ENCODE results near the gene TRAPPC5.

Gene TRAPPC5

DNA sequence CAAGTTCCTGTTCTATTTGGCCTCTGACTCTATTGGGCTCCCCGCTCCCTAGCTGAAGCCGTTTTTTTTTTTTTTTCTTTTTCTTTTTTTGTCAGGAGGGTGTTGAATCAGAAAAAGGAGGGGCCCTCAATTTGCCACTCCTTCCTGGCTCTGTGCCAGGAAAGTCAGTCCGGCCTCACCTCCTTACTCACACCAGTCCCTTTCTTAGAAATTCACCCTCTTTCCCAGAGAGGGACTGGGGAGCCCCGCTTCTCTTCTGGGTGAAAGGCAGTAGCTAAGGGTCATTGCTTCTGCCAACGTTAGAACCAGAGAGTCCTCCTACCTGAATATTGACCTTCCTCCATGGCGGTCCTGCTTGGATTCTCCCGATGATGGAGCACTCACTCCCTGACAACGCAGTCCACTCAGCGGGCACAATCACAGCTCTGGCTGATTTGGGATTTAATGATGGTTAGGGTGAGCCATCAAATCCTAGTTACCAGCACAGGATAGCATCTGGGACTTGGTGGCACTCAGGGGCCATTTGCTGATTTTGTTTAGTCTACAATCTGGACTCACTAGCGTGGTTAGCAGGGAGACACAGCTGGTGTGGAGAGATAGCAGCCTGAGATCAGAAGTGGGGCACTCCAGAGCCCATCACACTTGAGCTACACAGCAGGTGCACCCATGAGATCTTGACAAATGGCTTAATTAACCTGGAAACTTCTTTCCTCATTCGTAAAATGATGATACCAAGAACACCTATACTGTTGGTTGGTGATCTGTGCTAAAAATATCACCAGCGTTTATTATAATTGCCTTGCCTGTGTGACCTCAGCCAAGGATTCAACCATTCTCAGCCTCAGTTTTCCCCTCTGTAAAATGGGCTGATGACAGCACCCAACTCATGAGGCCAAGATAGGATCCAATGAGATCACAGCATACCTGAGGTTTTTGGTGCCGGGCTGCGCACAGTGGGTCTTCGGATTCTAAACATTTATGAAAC, 19.1 kb downstream of the TRAPPC5 start:
- Histone ChIP-seq H3K9ac (ENCODE audit: low read depth in 1 of 2, low read length in 2 of 2) (no peak overlapping the region), H3K36me3 (ENCODE audit: control insufficient read depth in 1 of 2, insufficient read depth in 2 of 2, low read length in 2 of 2) (no peaks in the 10 kb centered on the region), H3K27me3 (ENCODE audit: control insufficient read depth in 1 of 2, insufficient read depth in 2 of 2, low read length in 2 of 2) (peaks cover 4 to 7% of the 10 kb centered on the region in 2 donors), H3K27ac (ENCODE audit: low read depth, low read length) (no peak overlapping the region), H3K4me3 (ENCODE audit: low read depth in 1 of 2, low read length in 2 of 2) (no peak overlapping the region), H3K4me1 (ENCODE audit: control insufficient read depth in 1 of 2, insufficient read depth in 2 of 2, low read length in 2 of 2) (no peaks in the 10 kb centered on the region), H3K9me3 (ENCODE audit: control insufficient read depth in 1 of 2, low read length in 2 of 2) (no peaks in the 10 kb centered on the region)

DNA sequence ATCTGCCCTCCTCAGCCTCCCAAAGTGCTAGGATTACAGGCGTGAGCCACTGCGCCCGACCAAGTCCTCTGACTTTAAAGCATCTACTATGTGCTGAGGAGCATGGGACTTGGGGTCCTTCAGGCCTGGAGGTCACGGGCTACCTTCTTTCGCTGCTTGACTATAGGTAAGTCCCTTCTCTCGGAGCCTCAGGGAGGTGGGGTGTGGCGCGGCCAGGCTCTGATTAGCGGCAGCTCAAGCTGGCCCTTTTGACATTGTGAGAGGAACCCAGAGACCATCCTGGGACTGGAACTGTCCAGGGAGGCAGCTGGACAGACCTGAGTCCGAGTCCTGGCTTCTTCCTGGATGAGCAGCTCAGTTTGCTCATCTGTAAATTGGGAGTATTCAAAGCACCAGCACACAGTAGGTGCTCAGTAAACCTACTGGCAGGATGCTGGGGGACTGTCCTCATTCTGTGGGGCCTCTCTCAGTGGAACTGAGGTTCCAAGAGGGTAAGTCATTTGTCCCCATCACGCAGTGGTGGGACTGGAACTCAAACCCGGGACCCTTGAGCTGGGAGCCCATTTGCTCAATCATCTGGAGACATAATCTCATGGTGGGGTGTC, 20.5 kb downstream of the TRAPPC5 start:
- Histone ChIP-seq H3K4me3 (ENCODE audit: low read depth in 1 of 2, low read length in 2 of 2) (no peak overlapping the region), H3K36me3 (ENCODE audit: control insufficient read depth in 1 of 2, insufficient read depth in 2 of 2, low read length in 2 of 2) (no peaks in the 10 kb centered on the region), H3K9me3 (ENCODE audit: control insufficient read depth in 1 of 2, low read length in 2 of 2) (no peaks in the 10 kb centered on the region), H3K4me1 (ENCODE audit: control insufficient read depth in 1 of 2, insufficient read depth in 2 of 2, low read length in 2 of 2) (peaks cover 0 to 4% of the 10 kb centered on the region in 2 donors), H3K27me3 (ENCODE audit: control insufficient read depth in 1 of 2, insufficient read depth in 2 of 2, low read length in 2 of 2) (peaks cover 4 to 7% of the 10 kb centered on the region in 2 donors), H3K27ac (ENCODE audit: low read depth, low read length) (no peak overlapping the region), H3K9ac (ENCODE audit: low read depth in 1 of 2, low read length in 2 of 2) (no peak overlapping the region)

DNA sequence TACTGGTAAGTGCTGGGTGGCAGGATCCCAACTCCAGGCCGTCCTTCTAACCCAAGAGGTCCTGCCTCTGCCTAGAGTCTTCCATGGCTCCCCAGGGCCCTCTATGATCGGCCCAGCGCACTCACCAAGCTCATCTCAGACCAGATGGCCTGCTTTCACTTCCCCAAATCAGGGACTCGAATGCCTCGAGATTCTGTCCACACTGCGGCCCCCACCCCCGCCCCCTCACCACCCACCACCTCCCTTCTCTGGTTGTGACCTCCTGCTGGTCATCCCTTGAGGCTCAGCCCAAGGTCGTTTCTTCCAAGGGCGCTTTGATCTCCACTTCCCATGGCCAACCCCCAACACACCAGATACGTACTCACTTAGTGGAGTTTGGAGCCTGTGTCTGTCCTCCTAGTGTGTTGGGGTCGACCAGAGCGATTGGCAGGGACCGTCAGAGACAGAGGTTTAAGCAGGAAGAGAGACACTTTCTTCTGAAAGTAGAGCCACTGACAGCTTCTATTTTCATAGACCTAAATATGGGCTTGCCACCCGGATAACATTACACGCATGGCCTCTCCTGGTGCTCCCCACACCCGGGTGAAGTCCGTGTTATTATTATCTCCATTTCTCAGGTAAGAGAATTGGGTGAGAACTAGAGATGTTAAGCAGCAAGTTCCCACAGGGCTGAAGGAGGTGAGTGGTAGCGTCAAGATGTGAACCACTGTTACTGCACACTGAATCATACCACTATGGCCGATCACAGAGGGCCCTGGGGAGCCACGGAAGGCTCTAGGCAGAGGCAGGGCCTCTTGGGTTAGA, 21.2 kb downstream of the TRAPPC5 start, which contains the start of gene FCER2:
Gene FCER2 (minus strand): TSS at position 478 of the 804 bp plus-strand sequence. CDS start 2,371 bp downstream, outside the sequence.
- H3K9me3 ChIP-seq (ENCODE audit: control insufficient read depth in 1 of 2, low read length in 2 of 2), result no peaks in the 10 kb centered on the region
- H3K27me3 ChIP-seq (ENCODE audit: control insufficient read depth in 1 of 2, insufficient read depth in 2 of 2, low read length in 2 of 2), result peaks cover 4 to 7% of the 10 kb centered on the region in 2 donors
- H3K9ac ChIP-seq (ENCODE audit: low read depth in 1 of 2, low read length in 2 of 2), result no peak within 1 kb of the TSS
- H3K4me3 ChIP-seq (ENCODE audit: low read depth in 1 of 2, low read length in 2 of 2), result no peak within 1 kb of the TSS
- H3K27ac ChIP-seq (ENCODE audit: low read depth, low read length), result no peak within 1 kb of the TSS
- no peaks in the 10 kb centered on the region for H3K36me3 ChIP-seq (ENCODE audit: control insufficient read depth in 1 of 2, insufficient read depth in 2 of 2, low read length in 2 of 2)
- H3K4me1 ChIP-seq (ENCODE audit: control insufficient read depth in 1 of 2, insufficient read depth in 2 of 2, low read length in 2 of 2), result peaks cover 0 to 5% of the 10 kb centered on the region in 2 donors

DNA sequence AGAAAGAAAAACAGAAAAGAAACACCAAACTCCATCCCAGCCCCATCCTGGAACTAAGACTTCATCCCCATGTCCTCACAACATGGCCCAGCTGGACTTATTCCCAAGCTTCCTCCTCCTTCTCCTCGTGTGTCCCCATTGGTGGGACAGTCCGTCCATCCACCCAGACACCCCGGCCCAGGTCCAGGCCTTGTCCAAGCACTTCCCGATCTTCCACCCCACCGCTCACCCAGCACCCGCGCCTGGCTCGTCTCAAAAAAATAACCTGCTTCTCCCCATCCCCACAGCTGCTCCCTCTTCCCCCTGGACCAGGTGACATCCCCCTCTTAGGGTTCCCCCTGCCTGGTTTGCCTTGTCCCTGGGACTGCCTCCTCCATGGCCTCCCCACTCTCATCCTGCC, 22.7 kb downstream of the TRAPPC5 start:
- Histone ChIP-seq H3K4me3 (ENCODE audit: low read depth in 1 of 2, low read length in 2 of 2) (no peak overlapping the region), H3K9me3 (ENCODE audit: control insufficient read depth in 1 of 2, low read length in 2 of 2) (no peaks in the 10 kb centered on the region), H3K36me3 (ENCODE audit: control insufficient read depth in 1 of 2, insufficient read depth in 2 of 2, low read length in 2 of 2) (no peaks in the 10 kb centered on the region), H3K27me3 (ENCODE audit: control insufficient read depth in 1 of 2, insufficient read depth in 2 of 2, low read length in 2 of 2) (peaks cover 0 to 4% of the 10 kb centered on the region in 2 donors), H3K9ac (ENCODE audit: low read depth in 1 of 2, low read length in 2 of 2) (no peak overlapping the region), H3K4me1 (ENCODE audit: control insufficient read depth in 1 of 2, insufficient read depth in 2 of 2, low read length in 2 of 2) (peaks cover 0 to 5% of the 10 kb centered on the region in 2 donors), H3K27ac (ENCODE audit: low read depth, low read length) (no peak overlapping the region)

DNA sequence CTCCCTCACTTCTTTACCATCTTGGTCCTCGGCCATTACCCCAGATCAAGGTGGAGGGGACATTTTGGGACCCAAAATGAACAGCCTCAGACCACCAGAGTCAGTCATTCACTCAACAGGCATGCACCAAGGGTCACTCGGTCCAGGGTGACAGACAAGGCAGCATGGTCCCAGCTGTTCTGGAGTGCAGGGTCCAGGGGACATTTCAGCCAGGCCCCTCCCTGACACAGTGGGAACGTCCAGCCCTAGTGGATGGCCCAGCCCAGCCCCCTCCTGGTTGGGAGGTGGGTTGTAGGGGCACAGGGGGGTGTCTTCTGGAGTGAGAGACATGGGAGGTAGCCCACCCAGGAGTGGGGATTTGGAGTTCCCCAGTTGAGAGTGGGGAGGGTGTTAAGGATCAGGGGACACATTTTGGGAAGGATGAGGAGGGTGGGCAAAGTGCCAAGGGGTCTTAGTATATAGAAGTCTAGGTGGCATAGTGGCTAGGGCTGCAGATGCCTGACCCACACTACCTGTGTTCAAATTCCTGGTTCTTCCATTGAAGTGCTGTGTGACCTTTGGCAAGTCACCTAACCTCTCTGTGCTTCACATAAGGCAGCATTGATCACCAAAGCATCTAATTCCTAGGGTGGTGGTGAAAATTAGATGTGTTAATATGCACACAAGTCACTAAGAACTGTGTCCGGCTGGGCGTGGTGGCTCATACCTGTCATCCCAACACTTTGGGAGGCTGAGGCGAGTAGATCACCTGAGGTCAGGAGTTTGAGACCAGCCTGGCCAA, 23.8 kb downstream of the TRAPPC5 start:
- peaks cover 0 to 5% of the 10 kb centered on the region in 2 donors for H3K4me1 ChIP-seq (ENCODE audit: control insufficient read depth in 1 of 2, insufficient read depth in 2 of 2, low read length in 2 of 2)
- H3K4me3 ChIP-seq (ENCODE audit: low read depth in 1 of 2, low read length in 2 of 2), result no peak overlapping the region
- no peak overlapping the region for H3K9ac ChIP-seq (ENCODE audit: low read depth in 1 of 2, low read length in 2 of 2)
- H3K27me3 ChIP-seq (ENCODE audit: control insufficient read depth in 1 of 2, insufficient read depth in 2 of 2, low read length in 2 of 2), result peaks cover 0 to 4% of the 10 kb centered on the region in 2 donors
- H3K27ac ChIP-seq (ENCODE audit: low read depth, low read length), result no peak overlapping the region
- H3K9me3 ChIP-seq (ENCODE audit: control insufficient read depth in 1 of 2, low read length in 2 of 2), result no peaks in the 10 kb centered on the region
- no peaks in the 10 kb centered on the region for H3K36me3 ChIP-seq (ENCODE audit: control insufficient read depth in 1 of 2, insufficient read depth in 2 of 2, low read length in 2 of 2)

DNA sequence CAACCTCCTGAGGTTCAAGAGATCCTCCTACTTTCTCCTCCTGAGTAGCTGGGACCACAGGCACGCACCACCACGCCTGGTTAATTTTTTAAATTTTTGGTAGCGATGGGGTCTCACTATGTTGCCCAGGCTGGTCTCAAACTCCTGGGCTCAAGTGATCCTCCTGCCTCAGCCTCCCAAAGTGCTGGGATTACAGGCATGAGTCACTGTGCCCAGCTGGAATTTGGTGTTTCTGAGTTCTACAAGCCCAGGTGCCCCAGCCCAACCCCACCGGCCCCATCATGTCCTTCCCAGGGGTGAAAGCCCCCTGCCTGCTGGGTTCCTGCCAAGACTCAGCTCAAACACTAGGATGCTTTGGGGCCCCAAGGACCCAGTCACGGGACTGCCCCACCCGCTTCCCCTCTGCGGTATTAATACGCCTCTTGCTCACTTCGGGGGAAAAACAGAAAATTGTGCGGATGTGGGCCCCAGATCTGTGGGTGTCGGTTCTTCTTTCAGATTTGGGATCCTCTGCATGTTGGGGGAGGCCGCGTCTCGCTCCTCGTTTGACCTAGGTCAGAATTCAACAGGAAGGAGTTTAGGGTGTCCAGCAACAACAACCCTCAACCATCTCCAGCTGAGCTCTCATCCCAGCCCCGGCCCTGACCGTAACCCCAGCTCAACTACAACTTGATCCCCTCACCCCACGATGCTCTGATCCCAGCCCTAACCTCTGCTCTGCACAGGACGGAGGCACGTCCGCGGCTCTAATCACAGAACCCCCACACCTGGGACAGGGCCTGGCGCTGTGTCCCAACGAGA, 25.0 kb downstream of the TRAPPC5 start:
- Histone ChIP-seq H3K4me3 (ENCODE audit: low read depth in 1 of 2, low read length in 2 of 2) (no peak overlapping the region), H3K27me3 (ENCODE audit: control insufficient read depth in 1 of 2, insufficient read depth in 2 of 2, low read length in 2 of 2) (no peaks in the 10 kb centered on the region), H3K4me1 (ENCODE audit: control insufficient read depth in 1 of 2, insufficient read depth in 2 of 2, low read length in 2 of 2) (peaks cover 0 to 5% of the 10 kb centered on the region in 2 donors), H3K27ac (ENCODE audit: low read depth, low read length) (no peak overlapping the region), H3K9me3 (ENCODE audit: control insufficient read depth in 1 of 2, low read length in 2 of 2) (no peaks in the 10 kb centered on the region), H3K9ac (ENCODE audit: low read depth in 1 of 2, low read length in 2 of 2) (no peak overlapping the region), H3K36me3 (ENCODE audit: control insufficient read depth in 1 of 2, insufficient read depth in 2 of 2, low read length in 2 of 2) (no peaks in the 10 kb centered on the region)

DNA sequence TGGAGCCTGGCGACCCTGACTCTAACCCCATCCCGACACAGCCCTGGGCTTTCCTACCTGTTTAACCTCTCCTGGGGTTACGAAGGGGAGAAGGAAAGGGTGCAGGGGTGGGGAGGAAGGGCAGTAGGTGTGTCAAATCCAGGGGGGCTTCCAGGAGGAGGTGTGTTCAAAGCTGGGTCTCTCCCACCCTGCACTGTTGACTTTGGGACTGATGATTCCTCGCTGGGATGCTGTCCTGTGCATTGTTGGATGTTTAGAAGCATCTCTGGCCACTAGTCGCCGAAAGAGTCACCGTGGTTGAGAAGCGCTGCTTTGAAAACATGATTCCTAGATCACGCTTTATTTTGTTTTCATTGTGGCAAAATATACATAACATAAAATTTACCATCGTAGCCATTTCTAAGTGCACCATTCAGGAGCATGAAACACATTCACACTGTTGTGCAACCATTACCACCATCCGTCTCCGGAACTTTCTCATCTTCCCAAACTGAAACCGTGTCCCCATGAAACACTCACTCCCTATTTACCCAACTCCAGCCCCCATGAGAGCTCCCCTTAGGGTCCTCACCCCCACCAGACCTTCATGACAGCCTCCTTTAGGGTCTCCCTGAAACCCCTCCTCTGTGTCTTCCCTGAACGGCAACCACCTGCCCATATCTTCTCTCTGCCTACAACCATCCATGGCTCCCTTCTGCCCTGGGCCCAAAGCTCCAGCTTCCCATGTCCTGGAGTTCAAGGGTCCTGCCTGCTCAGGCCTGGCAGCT, 25.7 kb downstream of the TRAPPC5 start:
- no peak overlapping the region for H3K9ac ChIP-seq (ENCODE audit: low read depth in 1 of 2, low read length in 2 of 2)
- H3K9me3 ChIP-seq (ENCODE audit: control insufficient read depth in 1 of 2, low read length in 2 of 2), result no peaks in the 10 kb centered on the region
- H3K4me3 ChIP-seq (ENCODE audit: low read depth in 1 of 2, low read length in 2 of 2), result no peak overlapping the region
- H3K27me3 ChIP-seq (ENCODE audit: control insufficient read depth in 1 of 2, insufficient read depth in 2 of 2, low read length in 2 of 2), result no peaks in the 10 kb centered on the region
- H3K4me1 ChIP-seq (ENCODE audit: control insufficient read depth in 1 of 2, insufficient read depth in 2 of 2, low read length in 2 of 2), result peaks cover 0 to 5% of the 10 kb centered on the region in 2 donors
- H3K36me3 ChIP-seq (ENCODE audit: control insufficient read depth in 1 of 2, insufficient read depth in 2 of 2, low read length in 2 of 2), result no peaks in the 10 kb centered on the region
- no peak overlapping the region for H3K27ac ChIP-seq (ENCODE audit: low read depth, low read length)

DNA sequence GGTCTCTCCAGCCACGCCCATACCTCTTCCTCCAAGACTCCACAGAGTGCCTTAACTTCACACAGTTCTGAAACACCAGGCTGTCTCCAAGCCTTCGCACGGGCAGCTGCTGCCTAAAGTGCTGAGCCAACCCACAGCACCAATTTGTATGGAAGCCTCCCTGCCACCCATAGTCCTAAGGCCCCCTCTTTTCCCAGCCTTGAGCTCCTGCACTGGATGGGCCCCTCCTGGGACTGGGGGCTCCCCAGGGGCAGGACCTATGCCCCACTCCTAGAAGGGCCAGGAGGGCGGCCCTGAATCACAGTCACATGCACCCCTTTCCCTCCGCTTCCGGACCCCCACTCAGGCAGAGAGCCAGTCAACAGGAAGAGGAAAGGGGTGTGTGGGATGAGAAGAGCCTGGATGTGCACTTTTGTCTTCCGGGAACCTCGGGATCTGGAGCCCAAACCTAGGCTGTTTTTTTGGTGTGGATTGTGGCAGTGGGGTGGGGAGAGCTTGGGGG, 26.4 kb downstream of the TRAPPC5 start:
- no peak overlapping the region for H3K9ac ChIP-seq (ENCODE audit: low read depth in 1 of 2, low read length in 2 of 2)
- H3K4me3 ChIP-seq (ENCODE audit: low read depth in 1 of 2, low read length in 2 of 2), result no peak overlapping the region
- H3K9me3 ChIP-seq (ENCODE audit: control insufficient read depth in 1 of 2, low read length in 2 of 2), result no peaks in the 10 kb centered on the region
- H3K4me1 ChIP-seq (ENCODE audit: control insufficient read depth in 1 of 2, insufficient read depth in 2 of 2, low read length in 2 of 2), result peaks cover 0 to 5% of the 10 kb centered on the region in 2 donors
- H3K27ac ChIP-seq (ENCODE audit: low read depth, low read length), result no peak overlapping the region
- no peaks in the 10 kb centered on the region for H3K27me3 ChIP-seq (ENCODE audit: control insufficient read depth in 1 of 2, insufficient read depth in 2 of 2, low read length in 2 of 2)
- no peaks in the 10 kb centered on the region for H3K36me3 ChIP-seq (ENCODE audit: control insufficient read depth in 1 of 2, insufficient read depth in 2 of 2, low read length in 2 of 2)
